NCI-H146 treated with DMSO at 0.1 percent for 48 hours (cell line): Measurements from ENCODE around the gene TRIM4.
"Not testable (repeated sequence)": the region's sequence is repeated elsewhere in the genome, so short reads cannot be mapped to it uniquely, and the experiment has no call there.

Source experiments
- DNase-seq: peaks from one replicate; lab custom pipeline; 2025; ENCODE audit not compliant: unreplicated experiment; lab: John Stamatoyannopoulos, UW

TRIM4 gene

DNA sequence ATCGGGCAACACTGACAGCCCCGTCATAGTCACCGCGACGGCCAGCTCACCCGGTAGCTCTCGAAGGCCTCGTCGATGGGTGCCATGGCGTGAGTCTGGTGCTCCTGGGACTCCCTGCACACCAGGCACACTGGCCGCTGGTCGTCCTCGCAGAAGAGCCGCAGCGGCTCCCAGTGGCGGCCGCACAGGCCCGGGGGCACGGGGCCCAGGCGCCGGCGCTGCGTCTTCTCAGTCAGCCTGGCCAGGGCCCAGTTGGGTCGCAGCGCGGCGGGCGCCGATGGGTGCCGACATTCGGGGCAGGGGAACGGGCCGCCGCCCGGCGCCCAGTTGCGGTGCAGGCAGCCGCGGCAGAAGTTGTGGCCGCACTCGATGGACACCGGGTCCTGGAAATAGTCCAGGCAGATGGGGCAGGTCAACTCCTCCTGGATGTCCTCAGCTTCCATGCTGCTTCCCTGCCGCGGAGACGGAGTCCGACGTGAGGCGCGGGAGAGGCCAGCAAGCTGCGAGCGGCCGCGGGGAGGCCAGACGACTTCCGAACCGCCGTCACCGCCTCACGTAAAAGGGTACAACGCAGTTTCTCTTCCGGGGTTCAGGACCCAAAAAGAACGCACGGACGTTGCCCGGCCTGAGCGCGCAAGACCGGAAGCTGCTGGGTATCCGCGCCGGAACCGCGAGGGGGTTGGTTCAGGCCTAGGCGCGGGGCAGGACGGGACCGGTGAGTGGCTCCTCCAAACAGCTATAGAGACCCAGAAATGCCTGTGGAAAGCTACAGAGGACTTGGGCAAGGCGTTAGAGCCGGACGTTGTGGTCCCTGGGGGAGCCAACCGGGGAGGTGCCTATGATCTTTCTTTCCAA is at the start of gene TRIM4:
Gene TRIM4 (minus strand): TSS at position 572 of the 855 bp plus-strand sequence. CDS start 129 bp downstream, at position 443.
- DNase-seq = peak; percentile 76

GRCh38 chr7:99958564-99959227 is 39.4 kb upstream of the TRIM4 start:
- DNase-seq = no peak

- DNase-seq = no peak
These were observed 35.9 kb upstream of the TRIM4 start for GRCh38 chr7:99955247-99955646.

DNA sequence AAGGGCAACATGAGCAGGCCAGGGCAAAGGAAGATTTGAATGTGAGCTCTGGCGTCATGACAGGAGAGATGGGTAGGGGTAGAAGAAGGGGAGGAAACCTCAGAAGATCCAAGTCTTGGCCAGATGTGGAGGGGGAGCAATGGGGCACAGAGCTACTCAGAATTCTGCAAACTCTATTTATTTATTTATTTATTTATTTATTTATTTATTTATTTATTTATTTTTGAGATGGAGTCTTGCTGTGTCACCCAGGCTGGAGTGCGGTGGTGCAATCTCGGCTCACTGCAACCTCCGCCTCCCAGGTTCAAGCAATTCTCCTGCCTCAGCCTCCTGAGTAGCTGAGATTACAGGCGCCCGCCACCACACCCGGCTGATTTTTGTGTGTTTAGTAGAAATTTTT is 35.3 kb upstream of the TRIM4 start:
- DNase-seq = not testable (repeated sequence)

GRCh38 chr7:99953649-99954048 is 34.3 kb upstream of the TRIM4 start:
- DNase-seq = no peak

GRCh38 chr7:99952649-99953048 is 33.3 kb upstream of the TRIM4 start:
- not testable (repeated sequence) for DNase-seq

- DNase-seq = not testable (repeated sequence)
These were observed 31.5 kb upstream of the TRIM4 start for GRCh38 chr7:99950819-99951218.

DNA sequence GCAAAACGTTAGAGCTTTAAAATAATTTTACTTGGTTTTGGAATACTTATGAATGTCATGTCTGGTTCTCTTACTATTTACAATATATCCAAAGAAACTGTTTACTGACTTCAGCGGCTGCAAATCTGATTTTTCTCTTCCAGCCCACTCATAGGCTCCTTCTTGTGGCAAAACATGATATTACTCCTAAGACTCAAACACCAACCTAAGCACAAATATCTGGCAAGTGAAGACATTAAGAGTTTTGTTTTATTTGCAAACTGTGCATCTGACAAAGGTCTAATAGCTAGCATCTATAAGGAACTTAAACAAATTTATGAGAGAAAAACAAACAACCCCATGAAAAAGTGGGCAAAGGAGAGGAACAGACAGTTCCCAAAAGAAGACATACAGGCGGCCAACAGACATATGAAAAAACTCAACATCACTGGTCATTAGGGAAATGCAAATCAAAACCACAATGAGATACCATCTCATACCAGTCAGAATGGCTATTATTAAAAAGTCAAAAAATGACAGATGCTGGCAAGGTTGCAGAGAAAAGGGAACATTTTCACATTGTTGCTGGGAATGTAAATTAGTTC is 30.4 kb upstream of the TRIM4 start:
- DNase-seq = peak; percentile 26

DNA sequence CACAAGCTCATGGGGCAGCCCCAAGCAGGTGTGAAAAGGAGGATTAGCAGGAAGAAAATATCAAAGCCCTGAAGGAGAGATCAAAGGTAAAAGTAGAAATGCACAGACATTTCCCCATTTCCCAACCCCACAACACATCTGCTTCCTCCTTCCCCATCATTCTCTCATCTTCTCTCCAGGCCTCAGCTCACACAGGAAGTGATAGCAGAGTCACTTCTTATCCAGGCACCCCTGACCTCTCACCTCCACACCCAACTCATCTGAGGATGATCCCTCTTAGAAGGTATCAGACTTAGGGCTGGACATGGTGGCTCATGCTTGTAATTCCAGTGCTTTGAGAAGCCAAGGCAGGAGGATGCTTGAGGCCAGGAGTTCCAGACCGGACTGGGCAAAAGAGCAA is 28.3 kb upstream of the TRIM4 start:
- DNase-seq = no peak

DNA sequence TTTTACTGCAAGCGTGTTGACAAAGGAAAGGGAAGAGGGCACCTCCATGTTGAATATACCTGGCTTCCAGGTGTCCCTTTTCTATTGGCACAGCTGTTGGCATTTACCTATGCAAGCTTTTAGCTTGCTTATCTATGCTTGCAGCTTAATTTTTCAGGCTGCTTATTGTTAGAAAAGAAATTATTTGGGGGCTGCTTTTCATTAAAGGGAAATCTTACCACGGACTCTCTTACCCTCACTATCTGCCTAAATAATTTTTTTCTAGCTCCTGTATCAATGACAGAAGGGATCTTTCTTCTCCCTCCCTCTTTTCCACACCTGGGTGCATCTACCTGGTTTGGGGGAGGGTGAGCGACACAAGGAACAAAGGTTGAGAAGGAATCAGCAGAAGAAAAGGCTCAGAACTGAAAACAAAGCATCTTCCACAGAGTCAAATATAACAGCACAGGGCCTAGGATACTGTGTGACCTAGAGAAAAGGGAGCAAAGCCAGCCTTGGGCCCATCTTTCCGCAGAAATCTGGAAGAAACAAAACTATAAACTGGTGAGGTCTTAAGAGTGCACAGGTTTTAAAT is 25.3 kb upstream of the TRIM4 start:
- DNase-seq = peak; percentile 98

- peak; percentile 86 for DNase-seq
These were observed 24.5 kb upstream of the TRIM4 start for GRCh38 chr7:99943641-99944496.

DNA sequence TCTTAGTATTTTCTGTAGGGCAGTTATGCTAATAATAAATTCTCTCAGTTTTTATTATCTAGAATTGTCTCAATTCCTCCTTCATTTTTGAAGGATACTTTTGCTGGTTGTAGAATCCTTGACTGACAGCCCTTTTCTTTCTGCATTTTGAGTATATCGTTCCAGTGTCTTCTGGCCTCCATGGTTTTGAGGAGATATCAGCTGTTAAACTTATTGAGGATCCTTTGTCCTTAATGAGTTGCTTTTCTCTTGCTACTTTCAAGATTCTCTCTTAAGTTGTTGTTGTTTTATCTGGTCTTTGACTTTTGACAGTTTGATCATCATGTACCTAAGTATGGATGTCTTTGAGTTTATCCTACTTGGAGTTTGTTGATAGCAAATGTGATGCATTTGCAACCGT is 19.0 kb upstream of the TRIM4 start:
- no peak for DNase-seq

DNA sequence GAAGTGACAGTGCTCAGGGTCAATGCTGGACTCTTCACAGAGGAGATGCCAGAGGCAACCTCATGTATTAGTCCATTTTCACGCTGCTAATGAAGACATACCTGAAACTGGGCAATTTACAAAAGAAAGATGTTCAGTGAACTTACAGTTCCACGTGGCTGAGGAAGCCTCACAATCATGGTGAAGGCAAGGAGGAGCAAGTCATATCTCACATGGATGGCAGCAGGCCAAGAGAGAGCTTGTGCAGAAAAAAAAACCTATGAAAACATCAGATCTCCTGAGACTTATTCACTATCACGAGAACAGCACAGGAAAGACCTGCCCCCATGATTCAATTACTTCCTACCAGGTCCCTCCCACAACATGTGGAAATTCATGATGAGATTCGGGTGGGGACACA is 15.7 kb upstream of the TRIM4 start:
- not testable (repeated sequence) for DNase-seq

- DNase-seq = no peak
These were observed 11.0 kb upstream of the TRIM4 start for GRCh38 chr7:99930376-99930775.

- DNase-seq = no peak
These were observed 10.4 kb upstream of the TRIM4 start for GRCh38 chr7:99929730-99930053.

- peak; percentile 84 for DNase-seq
These were observed 9.8 kb upstream of the TRIM4 start, which contains the start of gene GJC3 for GRCh38 chr7:99928994-99929729. GJC3 (minus strand) TSS chr7:99929620; CDS start chr7:99929620, 0 bp downstream.

DNA sequence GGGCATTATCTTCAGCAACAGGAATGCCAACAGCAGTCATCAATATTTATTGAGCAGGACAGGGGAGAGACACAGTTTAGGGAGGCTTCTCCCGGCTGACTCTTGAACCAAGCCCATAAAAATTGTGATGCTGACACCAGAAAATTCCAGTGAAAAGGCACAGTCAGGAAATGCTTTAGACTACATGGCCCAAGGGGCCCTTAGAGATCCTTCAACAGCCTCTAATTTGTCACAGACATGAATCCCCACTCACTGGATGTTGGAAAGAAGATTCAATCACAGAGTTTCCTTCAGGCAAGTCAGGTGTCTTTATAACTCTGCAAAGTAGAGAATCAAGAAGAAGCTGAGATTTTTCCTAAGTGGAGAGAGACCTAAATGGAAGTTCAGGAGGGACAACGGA is 8.9 kb upstream of the TRIM4 start:
- no peak for DNase-seq

- DNase-seq = no peak
These were observed 8.2 kb upstream of the TRIM4 start for GRCh38 chr7:99927536-99927935.

DNA sequence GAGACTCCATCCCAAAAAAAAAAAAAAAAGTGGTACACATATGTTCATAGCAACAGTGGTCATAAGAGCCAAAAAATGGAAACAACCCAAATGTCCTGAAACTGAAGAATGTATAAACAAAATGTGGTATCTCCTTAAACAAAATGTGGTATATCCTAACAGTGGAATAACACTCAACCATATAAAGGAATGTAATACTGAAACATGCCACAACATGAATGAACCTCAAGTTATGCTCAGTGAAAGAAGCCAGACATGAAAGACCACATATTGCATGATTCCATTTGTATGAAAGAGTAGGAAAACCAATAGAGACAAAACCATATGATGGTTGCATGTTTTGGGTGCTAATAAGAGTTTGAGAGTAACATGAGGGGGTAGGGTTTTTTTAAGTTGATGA is 7.0 kb upstream of the TRIM4 start:
- no peak for DNase-seq

DNA sequence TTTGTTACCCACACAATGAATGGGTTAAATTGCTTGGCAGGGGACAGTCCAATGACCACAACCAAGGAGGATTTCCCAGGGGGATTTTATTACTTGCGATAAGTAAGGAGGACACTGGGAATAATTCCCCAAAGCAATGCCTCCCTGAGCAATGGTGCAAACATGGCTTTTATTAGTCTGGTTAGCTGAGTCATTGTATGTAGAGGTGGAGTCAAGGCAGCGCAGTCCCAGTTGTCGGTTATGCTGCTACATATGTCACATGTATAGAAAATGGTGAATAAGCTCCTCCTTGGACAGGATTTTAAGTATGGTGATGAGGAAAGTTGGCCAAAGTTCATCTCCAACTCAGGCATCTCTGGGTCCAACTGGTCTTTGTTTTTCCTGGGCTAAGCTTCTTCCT is 3.9 kb upstream of the TRIM4 start:
- DNase-seq = no peak
